ENCODE data around the gene CDK5RAP1.
"Not testable (repeated sequence)": the region's sequence is repeated elsewhere in the genome, so short reads cannot be mapped to it uniquely, and the experiment has no call there.

CDK5RAP1 gene

GRCh38 chr20:33393609-33394008 is 7.7 kb downstream of the CDK5RAP1 start:
- TF ChIP-seq CTCF (IDR thresholded peaks at IDR 0.05; ENCODE audit: insufficient read depth, missing control alignments), result no peak
- no peak for FAIRE-seq
- DNase-seq (ENCODE audit: insufficient read length, low spot score), result no peak

GRCh38 chr20:33391722-33392415 is 9.4 kb downstream of the CDK5RAP1 start:
- DNase-seq (ENCODE audit: insufficient read length, low spot score), result peak; percentile 67
- TF ChIP-seq CTCF (IDR thresholded peaks at IDR 0.05; ENCODE audit: insufficient read depth, missing control alignments), result no peak

GRCh38 chr20:33389326-33389725 is 12.0 kb downstream of the CDK5RAP1 start:
- not testable (repeated sequence) for DNase-seq (ENCODE audit: insufficient read length, low spot score); FAIRE-seq

More at GRCh38 chr20:33391722-33392415, 9.4 kb downstream of the CDK5RAP1 start:
- FAIRE-seq, result peak; percentile 44

GRCh38 chr20:33388268-33388667 is 13.1 kb downstream of the CDK5RAP1 start:
- DNase-seq (ENCODE audit: insufficient read length, low spot score), result no peak
- no peak for FAIRE-seq
- TF ChIP-seq CTCF (IDR thresholded peaks at IDR 0.05; ENCODE audit: insufficient read depth, missing control alignments), result no peak

- no peak for DNase-seq (ENCODE audit: insufficient read length, low spot score)
- no peak for FAIRE-seq
- TF ChIP-seq CTCF (IDR thresholded peaks at IDR 0.05; ENCODE audit: insufficient read depth, missing control alignments), result no peak
Observed at GRCh38 chr20:33387177-33387576, 14.1 kb downstream of the CDK5RAP1 start.

- FAIRE-seq (no peak), DNase-seq (ENCODE audit: insufficient read length, low spot score) (no peak)
- no peak for TF ChIP-seq CTCF (IDR thresholded peaks at IDR 0.05; ENCODE audit: insufficient read depth, missing control alignments)
Observed at GRCh38 chr20:33386673-33387072, 14.6 kb downstream of the CDK5RAP1 start.

- DNase-seq (ENCODE audit: insufficient read length, low spot score) (no peak), FAIRE-seq (no peak)
- TF ChIP-seq CTCF (IDR thresholded peaks at IDR 0.05; ENCODE audit: insufficient read depth, missing control alignments), result no peak
Observed at GRCh38 chr20:33377366-33377765, 24.0 kb downstream of the CDK5RAP1 start.

All from D721Med (cell line).